HCT116 (cell line): ENCODE results near the gene HVCN1. TPM values are rescaled to one million over a fixed set of nuclear protein-coding genes. Genes with fewer than 3 reads are reported as not detected.

ENCODE experiments used
- ATAC-seq: fragments of 200-7000 bp; cut with Tn5 transposase; 2 replicates; pipeline ENCODE4 v1.9.1; 2020; ENCODE audit warnings: mild to moderate bottlenecking, moderate library complexity
- BruUV-seq: library from RNA; stranded (reverse); fragments of 400-500 nt; replicated peaks from 2 replicates; lab custom pipeline; 2021; lab: Mats Ljungman, UMichigan
- CTCF ChIA-PET: fragments of 300-600 bp; sonication (Branson Sonifier 250); formaldehyde crosslinking; loops from one replicate; lab custom pipeline; 2021; ENCODE audit warnings: antibody characterized with exemption; lab: Charles Lee
- POLR2A ChIA-PET: fragments of 300-600, 350-600 bp; sonication (Branson Sonifier 250); formaldehyde crosslinking; loops from one replicate; lab custom pipeline; 2021; ENCODE audit warnings: antibody characterized with exemption; lab: Charles Lee
- RAD21 ChIA-PET, 2 experiments: fragments of 300-600 bp; sonication (Branson Sonifier 250); formaldehyde crosslinking; loops; one replicate each; lab custom pipeline; 2023; ENCODE audit warnings: low total read pairs in 2 of 2; ENCODE audit not compliant: uncharacterized antibody in 2 of 2, unreplicated experiment in 2 of 2, low non-redundant PET in 1 of 2; lab: Charles Lee
- DNase-seq: peaks from one replicate; pipeline ENCODE4 v3.0.0-alpha.2; 2010; ENCODE audit warnings: low read depth, low spot score
- H2AFZ ChIP-seq: fragments of 200-600 bp; shearing (Covaris generic), sonication (generic); 2 replicates; pipeline ENCODE4 v1.6.1; 2017; ENCODE audit warnings: low read depth, mixed run types, mixed read lengths, antibody characterized with exemption, low read length; ENCODE audit not compliant: poor library complexity, severe bottlenecking
- H3K27ac ChIP-seq: 2 replicates; pipeline ENCODE4 v1.5.1; 2012; ENCODE audit warnings: low read depth, low read length
- H3K27me3 ChIP-seq: fragments of 200-600 bp; sonication (generic); 2 replicates; pipeline ENCODE4 v1.6.1; 2016; ENCODE audit warnings: mixed run types, low read length, mixed read lengths; ENCODE audit not compliant: insufficient read depth
- H3K36me3 ChIP-seq, 2 experiments: fragments of 200-500 bp in 1 of 2; fragments of 200-600 bp in 1 of 2; sonication (Bioruptor generic) in 1 of 2; sonication (generic) in 1 of 2; 2 replicates each; pipeline versions ENCODE4 v1.5.1 to v1.6.1; 2014 to 2016; ENCODE audit warnings: low read length in 2 of 2, inconsistent platforms in 1 of 2, mixed read lengths in 1 of 2, mixed run types in 1 of 2; ENCODE audit not compliant: insufficient read depth in 2 of 2, control insufficient read depth in 1 of 2
- H3K4me1 ChIP-seq, 2 experiments: fragments of 200-600 bp in 1 of 2; sonication (generic) in 1 of 2; 2 replicates each; pipeline versions ENCODE4 v1.5.1 to v1.6.1; 2012 to 2017; ENCODE audit warnings: low read length in 2 of 2, inconsistent platforms in 1 of 2, mild to moderate bottlenecking in 1 of 2, mixed read lengths in 1 of 2, mixed run types in 1 of 2, moderate library complexity in 1 of 2; ENCODE audit not compliant: insufficient read depth in 2 of 2, control insufficient read depth in 1 of 2
- H3K4me2 ChIP-seq: fragments of 200-600 bp; sonication (generic); 2 replicates; pipeline ENCODE4 v1.6.1; 2017; ENCODE audit warnings: mixed run types, low read length, mixed read lengths
- H3K4me3 ChIP-seq, 2 experiments: fragments of 200-600 bp in 1 of 2; sonication (generic) in 1 of 2; replicated peaks in 1 of 2; 2 replicates each; pipeline ENCODE4 v1.5.1; 2011 to 2016; ENCODE audit warnings: low read length in 2 of 2, control low read depth in 1 of 2, low read depth in 1 of 2, mild to moderate bottlenecking in 1 of 2, mixed read lengths in 1 of 2, mixed run types in 1 of 2
- H3K79me2 ChIP-seq: fragments of 200-600 bp; sonication (generic); 2 replicates; pipeline ENCODE4 v1.6.1; 2017; ENCODE audit warnings: mild to moderate bottlenecking, mixed run types, low read length, moderate library complexity, mixed read lengths; ENCODE audit not compliant: insufficient read depth
- H3K9ac ChIP-seq: fragments of 200-600 bp; sonication (generic); 2 replicates; pipeline ENCODE4 v1.6.1; 2016; ENCODE audit warnings: low read length, mixed read lengths
- H3K9me2 ChIP-seq: fragments of 200-600 bp; sonication (generic), shearing (Covaris generic); 2 replicates; pipeline ENCODE4 v1.6.1; 2017; ENCODE audit warnings: mixed run types, mild to moderate bottlenecking, moderate library complexity; ENCODE audit not compliant: insufficient read depth
- H3K9me3 ChIP-seq, 2 experiments: fragments of 200-500 bp in 1 of 2; fragments of 200-600 bp in 1 of 2; sonication (Bioruptor generic) in 1 of 2; sonication (generic) in 1 of 2; 2 replicates each; pipeline ENCODE4 v1.6.1; 2014 to 2017; ENCODE audit warnings: low read length in 2 of 2, mixed read lengths in 2 of 2, inconsistent platforms in 1 of 2, low read depth in 1 of 2, mild to moderate bottlenecking in 1 of 2, mixed run types in 1 of 2, moderate library complexity in 1 of 2; ENCODE audit not compliant: control insufficient read depth in 1 of 2, insufficient read depth in 1 of 2
- H4K20me1 ChIP-seq: fragments of 200-600 bp; sonication (generic), shearing (Covaris generic); 2 replicates; pipeline ENCODE4 v1.6.1; 2017; ENCODE audit warnings: mixed run types, mild to moderate bottlenecking, moderate library complexity; ENCODE audit not compliant: insufficient read depth
- CBX3 ChIP-seq: IDR thresholded peaks from 2 replicates; pipeline ENCODE4 v1.6.1; 2012; ENCODE audit warnings: low read depth
- CTCF ChIP-seq, 3 experiments: fragments of 200-600 bp in 1 of 3; sonication (generic) in 1 of 3; IDR thresholded peaks in 2 of 3; conservative IDR thresholded peaks in 1 of 3; 2 replicates each; pipeline ENCODE4 v1.5.1; 2012 to 2017; ENCODE audit warnings: low read depth in 2 of 3, low read length in 2 of 3, antibody characterized with exemption in 1 of 3, borderline replicate concordance in 1 of 3, control low read depth in 1 of 3, mild to moderate bottlenecking in 1 of 3, mixed read lengths in 1 of 3, mixed run types in 1 of 3, moderate library complexity in 1 of 3; ENCODE audit not compliant: insufficient read depth in 1 of 3
- EZH2 ChIP-seq: fragments of 200-600 bp; sonication (generic); IDR thresholded peaks from 2 replicates; pipeline ENCODE4 v1.6.1; 2017; ENCODE audit warnings: antibody characterized with exemption, mixed run types
- FOSL1 ChIP-seq: IDR thresholded peaks from 2 replicates; pipeline ENCODE4 v1.6.1; 2012; ENCODE audit warnings: low read depth
- JUND ChIP-seq: IDR thresholded peaks from 2 replicates; pipeline ENCODE4 v1.6.1; 2012
- MAX ChIP-seq: IDR thresholded peaks from 2 replicates; pipeline ENCODE4 v1.6.1; 2012
- POLR2A ChIP-seq: IDR thresholded peaks from 2 replicates; pipeline ENCODE4 v1.7.0; 2011; ENCODE audit warnings: borderline replicate concordance; ENCODE audit not compliant: insufficient read depth, insufficient read length; ENCODE audit errors: extremely low read depth
- RAD21 ChIP-seq: IDR thresholded peaks from 2 replicates; pipeline ENCODE4 v1.6.1; 2012; ENCODE audit warnings: low read depth, mild to moderate bottlenecking
- REST ChIP-seq: IDR thresholded peaks from 2 replicates; pipeline ENCODE4 v1.6.1; 2012; ENCODE audit warnings: low read depth
- YY1 ChIP-seq: IDR thresholded peaks from 2 replicates; pipeline ENCODE4 v1.6.1; 2011; ENCODE audit warnings: low read length, low read depth, moderate library complexity, mild to moderate bottlenecking; ENCODE audit not compliant: insufficient replicate concordance; ENCODE audit errors: extremely low read depth
- ZNF274 ChIP-seq: fragments of 200-500 bp; sonication (Bioruptor generic); IDR thresholded peaks from 2 replicates; pipeline ENCODE4 v1.6.1; 2014; ENCODE audit warnings: mild to moderate bottlenecking, low read depth, low read length, inconsistent platforms
- intact Hi-C: fragments of 100-400 bp; cut with micrococcal nuclease; formaldehyde crosslinking; loops from 2 replicates; pipeline ENCODE4 v1.10.0; 2022
- total RNA-seq: library from RNA; stranded (reverse); gene quantifications from one replicate; pipeline ENCODE4 v1.2.1, GENCODE V29; 2021; ENCODE audit not compliant: unreplicated experiment

Gene HVCN1
- total RNA-seq, 1 experiment from 2014 or later: 0.15 TPM

- Histone ChIP-seq H2AFZ (no peak overlapping the region), H3K27ac (no peak overlapping the region), H3K4me3 (no peak overlapping the region), H3K9me3 (no peaks in the 10 kb centered on the region), H3K9me2 (no peaks in the 10 kb centered on the region), H3K4me1 (no peaks in the 10 kb centered on the region), H3K79me2 (peaks cover 96% of the 10 kb centered on the region), H3K36me3 (peaks cover 75 to 83% of the 10 kb centered on the region in 2 experiments), H3K4me2 (no peak overlapping the region), H3K27me3 (no peaks in the 10 kb centered on the region), H4K20me1 (peaks cover 60% of the 10 kb centered on the region), H3K9ac (no peak overlapping the region)
- POLR2A ChIA-PET: interaction anchor here (0.7 kb wide), 1 partner anchor 780 kb away, joined by 3 read pairs; no protein-coding TSS in a partner anchor
- no peak for ATAC-seq
- CTCF ChIA-PET: interaction anchor here (1.1 kb wide), 1 partner anchor 9 kb away, joined by 3 read pairs; no protein-coding TSS in a partner anchor
- DNase-seq: no peak
- TF ChIP-seq RAD21 (no peak), CTCF (IDR thresholded peaks at IDR 0.05 in 2 of 3, conservative IDR thresholded peaks at IDR 0.05 in 1 of 3; ENCODE audit: borderline replicate concordance in 1 of 3, insufficient read depth in 1 of 3, low read depth in 2 of 3, low read length in 2 of 3) (no peak), CBX3 (no peak), FOSL1 (no peak), EZH2 (no peak)
- TSS peak; percentile 7 for BruUV-seq
- RAD21 ChIA-PET: no interaction called here
- intact Hi-C loops: no loop called here
Observed at GRCh38 chr12:110726708-110727369, 37.9 kb upstream of the HVCN1 start.

- ChIA-PET RAD21 (no interaction called here), POLR2A (no interaction called here), CTCF (no interaction called here)
- H3K4me2 ChIP-seq: no peak overlapping the region
- DNase-seq (no peak), ATAC-seq (no peak)
- no peak overlapping the region for H2AFZ ChIP-seq
- H3K36me3 ChIP-seq: peaks cover 75 to 83% of the 10 kb centered on the region in 2 experiments
- H3K9me3 ChIP-seq: no peaks in the 10 kb centered on the region
- H3K4me1 ChIP-seq: no peaks in the 10 kb centered on the region
- peaks cover 95% of the 10 kb centered on the region for H3K79me2 ChIP-seq
- no peak overlapping the region for H3K9ac ChIP-seq
- intact Hi-C loops: no loop called here
- no peak overlapping the region for H3K27ac ChIP-seq
- no peak overlapping the region for H3K4me3 ChIP-seq
- no TSS peak for BruUV-seq
- no peaks in the 10 kb centered on the region for H3K9me2 ChIP-seq
- H4K20me1 ChIP-seq: peaks cover 60% of the 10 kb centered on the region
- no peaks in the 10 kb centered on the region for H3K27me3 ChIP-seq
- TF ChIP-seq JUND (no peak), CBX3 (no peak), REST (no peak), EZH2 (no peak), ZNF274 (no peak), POLR2A (no peak), YY1 (no peak), MAX (no peak)
Observed at GRCh38 chr12:110726028-110726427, 37.1 kb upstream of the HVCN1 start.
